GM12878 (cell line): ENCODE measurements around the gene NPAS2.

Experiments
- CHD2 ChIP-seq: IDR thresholded peaks from 2 replicates; pipeline ENCODE4 v1.6.1; 2011; ENCODE audit warnings: low read depth, low read length, improper control_type of control experiment, borderline replicate concordance
- CTCF ChIP-seq, 3 experiments: IDR thresholded peaks in 2 of 3; conservative IDR thresholded peaks in 1 of 3; 2 replicates each; pipeline ENCODE4 v1.5.1; 2011; ENCODE audit warnings: low read depth in 3 of 3, low read length in 3 of 3, mild to moderate bottlenecking in 3 of 3, control low read depth in 2 of 3, moderate library complexity in 2 of 3, inconsistent platforms in 1 of 3, mixed read lengths in 1 of 3; ENCODE audit not compliant: control insufficient read depth in 2 of 3, insufficient read depth in 1 of 3; ENCODE audit errors: extremely low read depth in 1 of 3
- GABPA ChIP-seq: IDR thresholded peaks from 2 replicates; pipeline ENCODE4 v1.6.1; 2014; ENCODE audit warnings: antibody characterized with exemption, low read depth, mild to moderate bottlenecking, inconsistent platforms
- HCFC1 ChIP-seq: fragments of 150-350 bp; IDR thresholded peaks from 2 replicates; pipeline ENCODE4 v1.6.1; 2014; ENCODE audit warnings: low read length
- POLR2A ChIP-seq: IDR thresholded peaks from 2 replicates; pipeline ENCODE4 v1.6.1; 2011; ENCODE audit warnings: low read depth, mild to moderate bottlenecking, low read length
- SMC3 ChIP-seq: IDR thresholded peaks from 2 replicates; pipeline ENCODE4 v1.6.1; 2011; ENCODE audit warnings: low read length, improper control_type of control experiment, borderline replicate concordance
- TCF7 ChIP-seq: IDR thresholded peaks from 2 replicates; pipeline ENCODE4 v1.6.1; 2014; ENCODE audit warnings: antibody characterized with exemption, borderline replicate concordance

- TF ChIP-seq CTCF (IDR thresholded peaks at IDR 0.05 in 2 of 3, conservative IDR thresholded peaks at IDR 0.05 in 1 of 3; ENCODE audit: control insufficient read depth in 2 of 3, extremely low read depth in 1 of 3, insufficient read depth in 1 of 3, low read depth in 3 of 3, low read length in 3 of 3) (no peak), HCFC1 (no peak), POLR2A (no peak), CHD2 (no peak), TCF7 (no peak), SMC3 (no peak), GABPA (no peak)
Measured at GRCh38 chr2:100820523-100821254, 750 bp downstream of the NPAS2 start.
